Stimulated activated naive CD8-positive, alpha-beta T cell treated with anti-CD3 and anti-CD28 coated beads, Interleukin-15, Interleukin-2, amounts not matched to agents 100 ng/mL and 50 ng/mL, for 24 hours (primary cell): ENCODE results near the gene WDR37.

Experiments
- H3K27ac Mint-ChIP-seq: one replicate; pipeline ENCODE4 v1.8.0; 2021; ENCODE audit warnings: mild to moderate bottlenecking, mixed read lengths
- H3K27me3 Mint-ChIP-seq: one replicate; pipeline ENCODE4 v1.8.0; 2021; ENCODE audit warnings: mixed read lengths
- H3K36me3 Mint-ChIP-seq: one replicate; pipeline ENCODE4 v1.8.0; 2021; ENCODE audit warnings: low read depth, mixed read lengths
- H3K4me1 Mint-ChIP-seq: one replicate; pipeline ENCODE4 v1.8.0; 2021; ENCODE audit warnings: low read depth, mixed read lengths
- H3K4me3 Mint-ChIP-seq: one replicate; pipeline ENCODE4 v1.8.0; 2021; ENCODE audit warnings: mild to moderate bottlenecking, mixed read lengths
- H3K9me3 Mint-ChIP-seq: one replicate; pipeline ENCODE4 v1.8.0; 2021; ENCODE audit warnings: mixed read lengths

The WDR37 gene

DNA sequence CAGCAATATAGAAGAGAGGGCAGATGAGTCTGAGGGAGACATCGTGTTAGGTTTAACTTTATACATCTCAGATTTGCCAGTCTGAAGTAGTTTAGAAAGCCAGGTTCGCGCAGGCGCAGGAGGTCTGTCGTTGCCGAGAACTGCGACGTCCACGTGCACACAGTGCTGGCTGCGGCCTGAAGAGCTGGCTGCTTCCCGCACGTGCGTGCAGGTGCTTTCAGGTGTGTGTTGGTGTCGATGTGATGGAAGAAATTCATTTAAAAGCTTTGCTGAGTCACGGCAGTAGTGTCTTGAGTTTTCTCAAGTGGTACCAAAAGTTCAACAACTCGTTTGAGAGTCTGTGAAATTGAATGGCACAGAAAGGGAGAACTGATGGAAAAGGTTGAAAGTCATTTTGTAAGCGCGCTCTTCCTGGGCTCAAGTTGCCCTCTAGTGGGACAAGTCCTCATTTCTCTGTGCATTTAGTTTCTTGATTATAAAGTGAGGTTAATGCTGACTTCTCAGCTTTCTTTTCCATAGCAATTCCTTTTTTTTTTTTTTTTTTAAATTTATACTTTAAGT lies 18.6 kb downstream of the WDR37 start:
- no peaks in the 10 kb centered on the region for H3K27me3 Mint-ChIP-seq
- H3K9me3 Mint-ChIP-seq = no peaks in the 10 kb centered on the region
- H3K36me3 Mint-ChIP-seq = peaks cover 43% of the 10 kb centered on the region
- H3K4me1 Mint-ChIP-seq = peaks cover 8% of the 10 kb centered on the region
- H3K4me3 Mint-ChIP-seq = no peak overlapping the region
- peak overlapping the region; percentile 32 for H3K27ac Mint-ChIP-seq

DNA sequence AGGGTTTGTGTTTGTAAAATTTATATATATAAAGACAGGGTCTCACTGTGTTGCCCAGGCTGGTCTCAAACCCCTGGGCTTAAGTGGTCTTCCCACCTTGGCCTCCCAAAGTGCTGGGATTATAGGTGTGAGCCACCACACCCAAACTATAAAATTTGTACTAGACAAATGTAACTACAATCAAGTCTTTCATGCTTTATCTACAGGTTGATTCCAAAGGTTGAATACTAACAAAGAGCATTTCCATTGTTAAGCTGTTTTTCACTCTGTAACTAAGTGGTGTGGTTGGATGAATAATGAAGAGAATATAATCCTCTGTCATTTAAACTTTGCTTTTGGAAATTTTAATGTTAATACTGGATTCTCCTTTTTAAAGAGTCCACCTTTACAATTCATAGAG lies 22.5 kb downstream of the WDR37 start:
- Mint-ChIP-seq H3K36me3 (peaks cover 61% of the 10 kb centered on the region), H3K9me3 (no peaks in the 10 kb centered on the region), H3K27ac (no peak overlapping the region), H3K4me3 (no peak overlapping the region), H3K4me1 (peaks cover 8% of the 10 kb centered on the region), H3K27me3 (no peaks in the 10 kb centered on the region)

DNA sequence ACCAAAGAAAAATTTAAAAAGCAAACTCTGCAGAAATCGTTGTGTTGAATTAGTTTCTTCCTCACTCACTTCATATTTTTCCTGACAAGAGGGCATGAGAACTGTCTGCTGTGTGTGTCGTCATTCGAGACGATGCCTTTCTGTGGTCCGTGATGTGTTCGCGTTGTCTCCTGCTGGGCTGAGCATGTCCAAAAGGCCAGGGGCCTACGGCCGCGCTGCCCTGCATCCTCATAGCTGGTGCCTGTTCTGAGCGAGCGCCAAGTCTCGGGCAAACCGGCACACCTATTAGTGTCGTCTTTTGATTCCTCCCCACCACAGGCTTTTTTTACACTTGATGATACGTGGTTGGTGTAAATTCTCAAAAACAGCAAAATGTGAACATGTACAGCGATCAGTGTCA lies 27.4 kb downstream of the WDR37 start:
- peaks cover 71% of the 10 kb centered on the region for H3K36me3 Mint-ChIP-seq
- H3K4me3 Mint-ChIP-seq = no peak overlapping the region
- no peaks in the 10 kb centered on the region for H3K4me1 Mint-ChIP-seq
- H3K27ac Mint-ChIP-seq = no peak overlapping the region
- no peaks in the 10 kb centered on the region for H3K9me3 Mint-ChIP-seq
- no peaks in the 10 kb centered on the region for H3K27me3 Mint-ChIP-seq

DNA sequence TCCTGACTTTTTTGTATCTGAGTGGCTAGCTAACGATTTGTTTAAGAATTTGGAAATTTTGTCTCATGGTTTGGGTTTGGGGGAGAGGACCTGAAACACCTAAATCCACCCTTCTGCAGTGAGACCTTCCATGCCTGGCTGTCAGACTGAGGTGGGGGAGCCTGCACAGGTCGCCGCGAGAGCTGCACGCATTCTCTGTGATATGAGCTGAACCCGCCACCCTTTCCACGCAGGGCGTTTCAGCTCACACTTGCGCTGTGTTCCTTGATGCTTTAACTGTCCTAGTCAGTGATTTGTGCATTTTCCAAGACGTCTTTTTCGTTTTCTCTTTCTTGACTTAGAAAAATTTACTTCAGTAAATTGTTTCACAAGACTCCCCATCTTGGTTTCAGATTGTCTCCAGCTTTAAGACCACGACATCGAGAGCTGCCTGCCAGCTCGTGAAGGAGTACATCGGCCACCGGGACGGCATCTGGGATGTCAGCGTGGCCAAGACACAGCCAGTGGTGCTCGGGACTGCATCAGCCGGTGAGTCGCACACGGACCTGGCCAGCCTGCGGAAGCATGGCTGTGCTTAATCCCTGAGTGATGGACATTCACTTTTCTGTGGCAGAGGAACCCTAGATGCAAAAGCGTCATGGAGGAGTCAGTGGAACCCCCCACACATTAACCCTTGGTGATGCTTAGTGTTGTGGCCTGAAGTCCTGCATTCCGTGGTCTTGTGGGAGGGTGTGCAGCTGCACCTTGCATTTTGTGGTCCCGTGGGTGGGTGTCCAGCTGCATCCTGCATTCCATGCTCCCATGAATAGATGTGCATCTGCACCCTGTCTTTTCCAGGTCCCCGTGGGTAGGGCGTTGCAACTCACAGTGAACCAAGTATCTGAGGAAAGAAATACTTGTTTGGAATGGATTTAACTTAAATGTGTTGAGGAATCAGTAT lies 28.1 kb downstream of the WDR37 start:
- no peaks in the 10 kb centered on the region for H3K27me3 Mint-ChIP-seq
- H3K9me3 Mint-ChIP-seq = no peaks in the 10 kb centered on the region
- no peak overlapping the region for H3K27ac Mint-ChIP-seq
- H3K4me3 Mint-ChIP-seq = no peak overlapping the region
- H3K36me3 Mint-ChIP-seq = peaks cover 68% of the 10 kb centered on the region
- H3K4me1 Mint-ChIP-seq = no peaks in the 10 kb centered on the region

DNA sequence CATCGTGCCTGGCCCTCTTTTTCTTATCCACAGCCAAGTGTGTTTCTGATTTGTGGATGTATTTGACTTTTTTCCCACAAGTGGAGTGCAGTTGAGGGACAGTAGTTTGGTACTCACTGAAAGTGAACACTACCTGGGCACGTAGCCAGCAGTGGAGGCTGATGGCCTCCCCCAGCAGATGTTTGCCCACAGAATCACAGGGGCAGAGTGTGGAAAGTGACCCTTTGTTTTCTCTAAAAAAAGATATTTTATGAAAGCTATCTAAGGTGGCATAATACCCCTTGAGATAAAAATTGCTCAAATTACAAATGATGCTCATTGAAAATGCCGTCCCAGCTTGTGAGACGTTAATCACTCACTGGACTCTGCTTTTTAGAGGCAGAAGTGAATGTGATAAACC lies 29.1 kb downstream of the WDR37 start:
- H3K36me3 Mint-ChIP-seq = peaks cover 66% of the 10 kb centered on the region

DNA sequence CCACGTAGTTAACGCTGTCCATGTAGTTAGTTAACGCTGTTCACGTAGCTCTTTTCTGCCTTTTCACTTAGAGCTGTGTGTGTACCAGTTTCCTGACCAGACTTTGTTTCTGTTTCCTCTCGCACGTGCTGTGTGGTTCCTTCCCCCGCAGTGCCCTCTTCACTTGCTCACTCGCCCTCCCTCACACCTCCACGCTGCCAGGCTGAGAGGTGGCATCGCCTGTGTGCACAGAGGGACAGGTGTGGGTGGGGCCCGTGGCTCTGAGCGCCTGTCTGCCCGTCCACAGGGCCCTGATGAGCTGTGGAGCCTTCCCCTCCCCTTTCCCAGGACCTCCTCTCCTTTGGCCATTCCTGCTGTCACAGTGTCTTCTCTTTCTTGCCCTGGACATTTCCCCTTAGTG lies 30.6 kb downstream of the WDR37 start:
- Mint-ChIP-seq H3K4me3 (no peak overlapping the region), H3K9me3 (no peaks in the 10 kb centered on the region), H3K36me3 (peaks cover 61% of the 10 kb centered on the region), H3K27me3 (no peaks in the 10 kb centered on the region), H3K4me1 (no peaks in the 10 kb centered on the region), H3K27ac (peak overlapping the region; percentile 12)

More for the DNA sequence above, 29.1 kb downstream of the WDR37 start:
- H3K27ac Mint-ChIP-seq = no peak overlapping the region
- no peaks in the 10 kb centered on the region for H3K9me3 Mint-ChIP-seq
- no peaks in the 10 kb centered on the region for H3K27me3 Mint-ChIP-seq
- H3K4me1 Mint-ChIP-seq = no peaks in the 10 kb centered on the region
- H3K4me3 Mint-ChIP-seq = no peak overlapping the region

DNA sequence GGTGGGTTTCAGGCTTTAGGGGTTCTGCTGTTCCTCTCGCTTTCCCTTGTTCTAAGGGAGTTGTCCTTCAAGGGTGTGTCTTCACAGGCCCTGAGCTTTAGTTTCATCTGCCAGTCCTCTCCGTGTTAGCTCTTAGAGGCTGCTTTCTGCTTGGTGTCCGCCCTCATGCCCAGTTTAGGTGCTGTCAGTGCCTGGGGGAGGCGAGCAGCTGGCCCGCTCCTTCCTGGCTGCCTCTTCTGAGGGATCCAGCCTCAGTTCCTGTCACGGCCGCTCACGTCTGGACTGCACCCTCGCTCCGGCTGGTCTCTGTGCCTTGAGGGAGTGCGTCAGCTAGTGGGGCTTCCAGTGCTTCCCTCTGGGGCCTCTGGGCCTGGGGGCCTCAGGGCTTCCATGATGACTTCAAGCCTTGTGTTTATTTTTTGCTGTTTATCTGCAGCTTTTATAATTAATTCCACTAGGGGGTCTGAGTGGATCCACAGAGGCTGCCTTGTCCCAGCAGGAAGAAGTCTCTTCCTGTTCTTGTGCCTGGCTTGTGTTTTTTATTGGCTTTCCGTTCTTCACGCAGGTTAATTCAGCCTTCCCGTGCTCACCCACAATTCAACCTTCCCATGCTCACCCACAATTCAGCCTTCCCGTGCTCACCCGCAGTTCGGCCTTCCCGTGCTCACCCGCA lies 33.0 kb downstream of the WDR37 start:
- Mint-ChIP-seq H3K36me3 (peaks cover 44% of the 10 kb centered on the region), H3K9me3 (no peaks in the 10 kb centered on the region), H3K27ac (peak overlapping the region; percentile 53), H3K4me3 (no peak overlapping the region), H3K27me3 (no peaks in the 10 kb centered on the region), H3K4me1 (peaks cover 4% of the 10 kb centered on the region)

DNA sequence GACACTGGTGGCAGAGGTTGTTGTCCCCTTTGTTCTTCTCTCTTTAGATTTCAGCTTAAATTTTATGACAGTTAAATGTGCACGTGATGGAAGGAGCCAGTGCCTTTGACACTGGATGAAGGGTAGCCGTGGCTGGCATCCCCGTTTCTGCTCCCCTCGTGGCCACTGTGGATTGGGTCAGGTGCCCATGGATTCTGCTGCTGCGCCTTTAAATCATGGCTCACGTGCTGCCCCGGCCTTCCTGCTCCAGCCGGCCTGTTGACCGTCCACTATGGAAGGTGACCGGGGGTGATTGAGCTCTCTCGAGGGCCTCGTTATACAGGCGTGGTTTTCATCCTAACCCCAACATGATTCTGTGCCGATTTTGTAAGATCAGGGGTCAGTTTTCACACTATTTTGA lies 34.5 kb downstream of the WDR37 start:
- Mint-ChIP-seq H3K27ac (no peak overlapping the region), H3K4me1 (peaks cover 4% of the 10 kb centered on the region), H3K4me3 (no peak overlapping the region), H3K9me3 (no peaks in the 10 kb centered on the region), H3K27me3 (no peaks in the 10 kb centered on the region), H3K36me3 (peaks cover 34% of the 10 kb centered on the region)

DNA sequence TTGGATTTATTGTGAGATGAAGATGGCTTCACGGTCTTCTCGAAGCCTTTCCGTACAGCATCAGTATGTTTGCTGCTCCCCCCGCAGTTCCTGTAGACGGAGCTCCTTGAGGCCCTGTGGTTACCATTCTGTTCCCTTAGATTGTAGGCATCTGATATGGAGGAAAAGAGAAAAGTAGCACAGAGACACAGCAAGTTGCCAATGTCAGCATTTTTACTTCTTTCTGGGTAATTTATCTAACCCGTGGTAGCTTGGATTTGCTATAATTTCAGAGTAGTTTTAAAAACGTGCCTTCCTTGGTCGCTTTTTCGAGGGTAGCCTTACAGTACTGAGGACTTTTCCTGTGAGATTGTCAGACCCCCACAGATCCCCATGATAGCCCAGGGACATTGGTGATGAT lies 37.5 kb downstream of the WDR37 start:
- peak overlapping the region; percentile 73 for H3K27ac Mint-ChIP-seq
- peaks cover 15% of the 10 kb centered on the region for H3K36me3 Mint-ChIP-seq
- H3K4me3 Mint-ChIP-seq = no peak overlapping the region
- no peaks in the 10 kb centered on the region for H3K27me3 Mint-ChIP-seq
- H3K9me3 Mint-ChIP-seq = no peaks in the 10 kb centered on the region
- H3K4me1 Mint-ChIP-seq = peaks cover 6% of the 10 kb centered on the region

DNA sequence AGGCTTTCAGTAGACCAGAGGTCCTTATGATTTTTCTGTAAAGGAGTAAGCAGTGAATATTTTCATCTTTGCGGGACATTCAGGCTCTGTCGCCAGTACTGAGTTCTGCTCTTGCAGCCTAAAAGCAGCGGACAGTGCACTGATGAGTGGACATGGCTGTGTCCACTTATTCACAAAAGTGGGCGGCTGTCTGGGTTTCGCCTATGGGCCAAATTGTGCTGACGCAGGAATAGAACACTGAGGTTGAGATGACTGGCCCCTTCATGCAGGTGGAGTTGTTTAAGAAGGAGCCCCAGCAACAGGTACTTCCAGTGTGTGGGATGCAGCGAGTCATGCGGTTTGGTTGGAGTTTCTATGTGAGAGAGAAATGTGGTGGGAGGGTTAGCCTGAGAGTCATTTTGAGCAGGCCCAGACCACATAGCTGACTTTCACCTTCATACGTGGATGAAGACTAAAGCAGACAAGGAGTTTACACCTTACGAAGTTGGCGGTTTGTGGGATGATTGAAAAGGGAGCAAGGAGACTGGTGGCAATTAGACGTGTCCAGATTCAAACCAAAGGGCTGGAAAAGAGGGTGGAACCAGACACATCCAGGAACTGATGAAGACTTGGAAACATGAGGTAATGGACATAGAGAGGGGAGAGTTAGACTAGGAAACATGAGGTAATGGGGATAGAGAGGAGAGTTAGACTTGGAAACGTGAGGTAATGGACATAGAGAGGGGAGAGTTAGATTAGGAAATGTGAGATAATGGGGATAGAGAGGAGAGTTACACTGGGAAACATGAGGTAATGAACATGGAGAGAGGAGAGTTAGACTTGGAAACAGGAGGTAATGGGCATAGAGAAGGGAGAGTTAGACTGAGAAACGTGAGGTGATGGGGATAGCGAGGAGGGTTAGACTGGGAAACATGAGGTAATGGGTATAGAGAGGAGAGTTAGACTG lies 38.2 kb downstream of the WDR37 start:
- peak overlapping the region; percentile 73 for H3K27ac Mint-ChIP-seq
- H3K27me3 Mint-ChIP-seq = no peaks in the 10 kb centered on the region

DNA sequence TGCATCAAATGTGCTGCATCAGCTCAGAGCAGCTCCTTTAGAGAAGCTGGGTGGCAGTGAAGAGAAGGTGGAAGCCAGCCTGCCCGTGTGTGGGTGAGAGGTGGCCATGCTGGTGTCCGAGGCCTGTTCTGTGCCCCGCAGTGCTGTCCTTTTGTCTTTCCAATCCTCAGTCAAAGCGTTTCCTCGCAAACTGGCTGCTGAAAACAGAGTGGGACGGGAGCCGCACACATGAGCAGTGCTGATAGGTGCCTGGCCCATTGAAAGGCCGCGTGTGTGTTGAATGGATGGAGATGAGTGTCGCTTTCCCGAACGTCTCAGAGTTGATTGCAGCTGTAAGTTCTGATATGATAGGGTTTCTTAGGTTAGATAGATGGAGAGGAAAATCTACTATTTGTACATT lies 39.3 kb downstream of the WDR37 start:
- Mint-ChIP-seq H3K36me3 (peaks cover 23% of the 10 kb centered on the region), H3K4me3 (no peak overlapping the region), H3K9me3 (no peaks in the 10 kb centered on the region), H3K4me1 (peaks cover 8% of the 10 kb centered on the region), H3K27me3 (no peaks in the 10 kb centered on the region), H3K27ac (no peak overlapping the region)

More for the DNA sequence above, 38.2 kb downstream of the WDR37 start:
- H3K4me3 Mint-ChIP-seq = no peak overlapping the region
- peaks cover 20% of the 10 kb centered on the region for H3K36me3 Mint-ChIP-seq
- H3K4me1 Mint-ChIP-seq = peaks cover 8% of the 10 kb centered on the region
- no peaks in the 10 kb centered on the region for H3K9me3 Mint-ChIP-seq

DNA sequence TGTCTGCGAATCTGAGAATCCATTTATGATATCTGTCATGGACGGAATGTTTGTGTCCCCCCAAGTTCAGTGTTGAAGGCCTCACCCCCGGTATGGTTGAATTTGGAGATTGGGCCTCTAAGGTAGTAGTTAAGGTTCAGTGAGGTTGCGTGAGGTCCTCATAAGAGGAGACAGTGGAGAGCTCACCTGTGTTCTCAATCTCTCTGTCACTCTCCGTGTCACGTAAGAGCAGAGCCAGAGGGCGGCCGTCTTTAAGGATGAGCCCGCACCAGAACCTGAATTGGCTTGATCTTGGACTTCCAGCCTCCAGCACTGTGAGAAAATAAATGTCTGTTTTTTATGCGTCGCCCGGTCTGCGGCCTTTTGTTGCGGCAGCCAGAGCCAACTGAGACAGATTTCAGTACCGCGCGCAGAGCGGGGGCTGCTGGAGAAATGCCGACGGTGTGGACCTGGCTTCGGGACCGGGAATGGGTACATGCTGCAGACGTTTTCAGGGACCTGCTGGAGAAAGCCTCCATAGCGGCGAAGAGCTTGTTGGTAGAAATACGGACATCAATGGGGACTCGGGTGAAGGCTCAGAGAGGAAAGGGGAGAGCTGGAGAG lies 40.2 kb downstream of the WDR37 start:
- peaks cover 25% of the 10 kb centered on the region for H3K36me3 Mint-ChIP-seq
- no peak overlapping the region for H3K4me3 Mint-ChIP-seq
- no peak overlapping the region for H3K27ac Mint-ChIP-seq
- H3K9me3 Mint-ChIP-seq = no peaks in the 10 kb centered on the region
- no peaks in the 10 kb centered on the region for H3K27me3 Mint-ChIP-seq
- H3K4me1 Mint-ChIP-seq = peaks cover 8% of the 10 kb centered on the region

DNA sequence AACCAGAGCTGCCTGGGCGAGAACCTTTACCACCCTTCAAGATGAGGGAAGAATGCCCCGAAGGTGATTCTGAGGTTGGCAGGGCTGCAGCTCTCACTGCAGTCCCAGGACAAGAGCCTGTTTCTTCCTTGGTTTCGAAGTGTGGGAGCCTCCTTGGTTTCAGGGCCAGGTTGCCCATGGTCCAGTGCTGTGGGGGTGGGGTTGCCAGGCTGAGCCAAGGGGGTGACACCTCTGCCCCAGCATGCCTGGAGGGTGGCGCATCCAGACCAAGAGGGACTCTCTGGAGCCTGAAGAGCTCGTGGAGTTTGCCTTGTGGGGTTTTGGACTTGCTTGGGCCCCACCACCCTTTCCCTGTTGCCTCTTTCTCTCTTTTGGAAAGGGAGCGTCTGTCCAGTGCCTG lies 41.3 kb downstream of the WDR37 start:
- H3K9me3 Mint-ChIP-seq = no peaks in the 10 kb centered on the region
- peaks cover 18% of the 10 kb centered on the region for H3K4me1 Mint-ChIP-seq
- H3K27me3 Mint-ChIP-seq = no peaks in the 10 kb centered on the region
- H3K36me3 Mint-ChIP-seq = peaks cover 36% of the 10 kb centered on the region
- no peak overlapping the region for H3K27ac Mint-ChIP-seq
- no peak overlapping the region for H3K4me3 Mint-ChIP-seq

DNA sequence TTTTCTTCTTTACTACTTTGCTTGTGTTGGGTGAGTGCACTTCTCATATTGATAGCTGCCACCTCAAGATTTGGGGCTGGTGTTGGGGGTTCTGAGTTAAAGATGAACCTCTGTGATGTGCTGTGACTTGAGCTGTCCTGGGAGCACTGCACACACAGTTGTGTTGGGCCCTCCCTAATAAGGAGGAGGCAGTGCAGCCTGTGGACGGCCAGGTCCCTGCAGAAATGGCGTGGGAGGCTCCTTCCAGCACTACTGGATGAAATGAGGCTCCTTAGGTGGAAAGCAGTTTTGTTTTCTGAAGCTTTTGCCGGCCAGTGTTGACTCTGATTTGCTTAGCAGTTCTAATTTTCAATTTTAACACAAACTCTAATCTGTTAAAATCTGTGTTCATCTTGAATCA lies 44.0 kb downstream of the WDR37 start:
- peaks cover 52% of the 10 kb centered on the region for H3K36me3 Mint-ChIP-seq
- peaks cover 22% of the 10 kb centered on the region for H3K4me1 Mint-ChIP-seq
- no peaks in the 10 kb centered on the region for H3K9me3 Mint-ChIP-seq
- no peak overlapping the region for H3K4me3 Mint-ChIP-seq
- H3K27ac Mint-ChIP-seq = no peak overlapping the region
- H3K27me3 Mint-ChIP-seq = no peaks in the 10 kb centered on the region
